CD4-positive, alpha-beta T cell (primary cell): ENCODE data around the gene CACNG6. TPM values are rescaled to one million over a fixed set of nuclear protein-coding genes. Genes with fewer than 3 reads are reported as not detected.
A peak's percentile ranks its signal among the peaks of the same experiment; 100 is the strongest.

Experiments
- ATAC-seq: fragments of 200-7000 bp; cut with Tn5 transposase; one replicate; pipeline ENCODE4 v1.10.0; 2022; ENCODE audit warnings: mild to moderate bottlenecking; ENCODE audit not compliant: poor library complexity
- CTCF ChIA-PET: fragments of 350-600 bp; sonication (Branson Sonifier 250); formaldehyde crosslinking; loops from one replicate; lab custom pipeline; 2021; ENCODE audit warnings: antibody characterized with exemption, inconsistent platforms; lab: Charles Lee
- POLR2A ChIA-PET: fragments of 350-600 bp; sonication (Branson Sonifier 250); formaldehyde crosslinking; loops from one replicate; lab custom pipeline; 2021; ENCODE audit warnings: antibody characterized with exemption, inconsistent platforms; lab: Charles Lee
- DNase-seq, 14 experiments: peaks; one replicate each; pipeline ENCODE4 v3.0.0-alpha.2; 2013 to 2020; ENCODE audit warnings: mixed read lengths in 2 of 14
- H3K27ac ChIP-seq, 2 donors: one replicate each; pipeline versions ENCODE4 v1.5.1 to v1.7.0; 2013; ENCODE audit warnings: low read length in 2 of 2, low read depth in 1 of 2, mild to moderate bottlenecking in 1 of 2
- H3K27me3 ChIP-seq, 2 experiments: 1 replicate in 1 of 2; 2 replicates in 1 of 2; pipeline versions ENCODE4 v1.6.1 to v1.7.0; 2013; ENCODE audit warnings: low read length in 2 of 2, control low read depth in 1 of 2, mild to moderate bottlenecking in 1 of 2, moderate library complexity in 1 of 2; ENCODE audit not compliant: insufficient read depth in 2 of 2, control insufficient read depth in 1 of 2
- H3K36me3 ChIP-seq: one replicate; pipeline ENCODE4 v1.6.1; 2013; ENCODE audit warnings: low read length, control low read depth; ENCODE audit not compliant: insufficient read depth
- H3K4me1 ChIP-seq: one replicate; pipeline ENCODE4 v1.6.1; 2013; ENCODE audit warnings: low read length, control low read depth; ENCODE audit not compliant: insufficient read depth
- H3K4me3 ChIP-seq: one replicate; pipeline ENCODE4 v1.5.1; 2013; ENCODE audit warnings: mild to moderate bottlenecking, low read length, moderate library complexity
- H3K9me3 ChIP-seq, 2 experiments: 1 replicate in 1 of 2; 2 replicates in 1 of 2; pipeline versions ENCODE4 v1.6.1 to v1.7.0; 2013; ENCODE audit warnings: low read length in 2 of 2, mild to moderate bottlenecking in 2 of 2, control low read depth in 1 of 2, moderate library complexity in 1 of 2; ENCODE audit not compliant: control insufficient read depth in 1 of 2, insufficient read depth in 1 of 2
- H3K27ac Mint-ChIP-seq: one replicate; pipeline ENCODE4 v1.8.0; 2020; ENCODE audit warnings: mixed read lengths
- H3K27me3 Mint-ChIP-seq: one replicate; pipeline ENCODE4 v1.8.0; 2021; ENCODE audit warnings: mixed read lengths
- H3K36me3 Mint-ChIP-seq: one replicate; pipeline ENCODE4 v1.8.0; 2021; ENCODE audit warnings: low read depth, mixed read lengths
- H3K4me1 Mint-ChIP-seq: one replicate; pipeline ENCODE4 v1.8.0; 2021; ENCODE audit warnings: low read depth, mixed read lengths
- H3K4me3 Mint-ChIP-seq: one replicate; pipeline ENCODE4 v1.8.0; 2020; ENCODE audit warnings: mild to moderate bottlenecking, mixed read lengths
- H3K9me3 Mint-ChIP-seq: one replicate; pipeline ENCODE4 v1.8.0; 2020; ENCODE audit warnings: mixed read lengths
- CTCF ChIP-seq: fragments of 200-600 bp; IDR thresholded peaks from one replicate; pipeline ENCODE4 v1.8.0; 2022; ENCODE audit warnings: antibody characterized with exemption, mild to moderate bottlenecking
- intact Hi-C, 2 experiments: fragments of 100-400 bp; cut with DNase I in 1 of 2; cut with micrococcal nuclease in 1 of 2; formaldehyde crosslinking; loops; one replicate each; pipeline versions ENCODE4 v1.15.1 to v1.9.0; 2023 to 2025; cut with DNase I, micrococcal nuclease
- polyA plus RNA-seq, 2 donors: library from polyadenylated mRNA; unstranded; fragments of 120-200 nt; gene quantifications; one replicate each; pipeline ENCODE4 v1.2.1, GENCODE V29; 2013
- total RNA-seq, 174 experiments: library from RNA in 2 of 174; stranded (reverse) in 2 of 174; gene quantifications; one replicate each; pipeline ENCODE4 v1.2.3 and lab custom pipeline; 2021 to 2026

Gene CACNG6
- total RNA-seq (not detected), total RNA-seq (lab: John Stamatoyannopoulos, UW) (0 to 3.5 (median 0) reads per million in 172 experiments)
- not detected for polyA plus RNA-seq (2013, experiment 1 of 2)
- polyA plus RNA-seq (2013, experiment 2 of 2), result 0.57 TPM

GRCh38 chr19:53991224-53992113 is at the start of gene CACNG6:
TSS of gene CACNG6 (plus strand) at chr19:53991637. CDS start at chr19:53992878, 1,241 bp downstream.
- Mint-ChIP-seq H3K27ac (no peak within 1 kb of the TSS), H3K4me1 (peaks cover 4% of the 10 kb centered on the region), H3K36me3 (no peaks in the 10 kb centered on the region), H3K27me3 (peaks cover 52% of the 10 kb centered on the region), H3K4me3 (no peak within 1 kb of the TSS), H3K9me3 (no peaks in the 10 kb centered on the region)
- ATAC-seq, result no peak
- TF ChIP-seq CTCF, result no peak
- H3K27me3 ChIP-seq, result peaks cover 33 to 48% of the 10 kb centered on the region in 2 experiments
- H3K27ac ChIP-seq, result no peak within 1 kb of the TSS
- intact Hi-C loops, result no loop called here
- ChIA-PET POLR2A (no interaction called here), CTCF (no interaction called here)
- H3K4me3 ChIP-seq, result no peak within 1 kb of the TSS
- peaks cover 0 to 4% of the 10 kb centered on the region in 2 experiments for H3K9me3 ChIP-seq
- H3K36me3 ChIP-seq, result no peaks in the 10 kb centered on the region
- H3K4me1 ChIP-seq, result peaks cover 9% of the 10 kb centered on the region
- peak in 1 of 14 experiments; percentile 20 for DNase-seq

DNA sequence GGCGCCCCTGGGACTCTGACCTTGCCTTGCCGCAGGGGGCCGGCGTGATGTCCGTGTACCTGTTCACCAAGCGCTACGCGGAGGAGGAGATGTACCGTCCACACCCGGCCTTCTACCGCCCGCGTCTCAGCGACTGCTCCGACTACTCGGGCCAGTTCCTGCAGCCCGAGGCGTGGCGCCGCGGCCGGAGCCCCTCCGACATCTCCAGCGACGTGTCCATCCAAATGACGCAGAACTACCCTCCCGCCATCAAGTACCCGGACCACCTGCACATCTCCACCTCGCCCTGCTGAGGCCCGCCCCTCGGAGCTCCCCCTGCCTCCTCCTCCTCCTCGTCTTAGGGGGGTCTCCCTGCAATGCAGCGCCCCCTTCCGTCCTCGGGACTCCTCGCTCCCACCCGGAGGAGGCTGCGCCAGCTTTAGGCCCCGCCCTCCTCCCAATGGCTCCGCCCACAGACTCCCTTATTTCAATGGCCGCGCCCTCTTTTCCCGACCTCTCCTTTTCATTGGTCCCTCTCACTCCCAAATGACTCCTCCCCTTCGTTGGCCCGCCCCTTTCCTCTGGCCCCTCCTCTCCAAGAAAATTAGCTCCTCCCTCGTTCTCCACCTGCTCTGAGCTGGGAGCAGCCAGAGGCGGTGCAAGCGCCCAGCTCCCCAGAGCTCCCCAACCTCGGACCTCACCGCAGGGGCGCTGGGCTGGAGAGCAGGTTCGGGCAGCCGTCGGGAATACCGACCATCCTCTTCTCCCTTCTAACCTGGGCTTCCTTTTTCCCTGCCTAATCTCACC is 49.2 kb upstream of the CACNG6 start:
- peaks cover 82% of the 10 kb centered on the region for H3K27me3 Mint-ChIP-seq
- peaks cover 0 to 26% of the 10 kb centered on the region in 2 experiments for H3K9me3 ChIP-seq
- ChIA-PET POLR2A (no interaction called here), CTCF (no interaction called here)
- no peak overlapping the region for H3K27ac Mint-ChIP-seq
- no peaks in the 10 kb centered on the region for H3K36me3 ChIP-seq
- intact Hi-C loops, result no loop called here
- no peaks in the 10 kb centered on the region for H3K4me1 Mint-ChIP-seq
- H3K36me3 Mint-ChIP-seq, result no peaks in the 10 kb centered on the region
- DNase-seq, result peak in 2 of 14 experiments; percentile 10 to 34
- no peak for TF ChIP-seq CTCF
- no peaks in the 10 kb centered on the region for H3K4me1 ChIP-seq
- no peak for ATAC-seq
- no peak overlapping the region for H3K4me3 Mint-ChIP-seq
- H3K27me3 ChIP-seq, result peaks cover 32 to 43% of the 10 kb centered on the region in 2 experiments
- no peak overlapping the region for H3K27ac ChIP-seq
- no peaks in the 10 kb centered on the region for H3K9me3 Mint-ChIP-seq
- H3K4me3 ChIP-seq, result no peak overlapping the region

DNA sequence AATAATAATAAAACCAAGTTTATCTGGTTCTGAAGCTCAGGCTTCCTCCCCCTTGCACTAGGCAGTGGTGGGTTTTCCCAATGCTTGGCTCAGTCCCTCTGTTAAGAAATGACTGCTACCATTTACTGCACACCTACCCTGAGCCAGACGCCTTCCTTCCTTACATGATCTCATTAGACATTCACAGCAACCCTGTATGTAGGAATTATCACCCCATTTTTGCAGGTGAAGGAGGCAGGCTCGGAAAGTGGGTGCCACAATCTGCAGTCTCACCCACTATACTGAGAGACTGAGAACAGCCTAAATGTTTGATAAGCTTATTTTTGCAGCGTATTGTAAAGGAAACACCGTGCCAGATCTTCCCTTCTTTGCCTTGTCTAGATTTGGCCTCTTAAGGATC is 47.0 kb upstream of the CACNG6 start:
- H3K4me1 ChIP-seq, result no peaks in the 10 kb centered on the region
- no peaks in the 10 kb centered on the region for H3K9me3 Mint-ChIP-seq
- POLR2A ChIA-PET, result no interaction called here
- peaks cover 29 to 40% of the 10 kb centered on the region in 2 experiments for H3K27me3 ChIP-seq
- no peak for TF ChIP-seq CTCF
- H3K27ac ChIP-seq, result no peak overlapping the region
- peaks cover 79% of the 10 kb centered on the region for H3K27me3 Mint-ChIP-seq
- H3K4me3 ChIP-seq, result no peak overlapping the region
- intact Hi-C loops, result no loop called here
- DNase-seq (no peak), ATAC-seq (no peak)
- H3K9me3 ChIP-seq, result peaks cover 0 to 26% of the 10 kb centered on the region in 2 experiments
- H3K4me3 Mint-ChIP-seq, result no peak overlapping the region
- CTCF ChIA-PET, result no interaction called here
- H3K4me1 Mint-ChIP-seq, result no peaks in the 10 kb centered on the region
- no peaks in the 10 kb centered on the region for H3K36me3 Mint-ChIP-seq
- H3K27ac Mint-ChIP-seq, result no peak overlapping the region
- no peaks in the 10 kb centered on the region for H3K36me3 ChIP-seq
